IMR-90 (cell line): Measurements from ENCODE around the gene ANKIB1. TPM values are rescaled to one million over a fixed set of nuclear protein-coding genes. Genes with fewer than 3 reads are reported as not detected.

Source experiments
- ATAC-seq: fragments of 200-7000 bp; cut with Tn5 transposase; 2 replicates; pipeline ENCODE4 v1.9.1; 2020; ENCODE audit warnings: low read depth, mild to moderate bottlenecking, moderate library complexity
- BruUV-seq: library from RNA; stranded (reverse); fragments of 400-500 nt; replicated peaks from 2 replicates; lab custom pipeline; 2021; lab: Mats Ljungman, UMichigan
- CTCF ChIA-PET: fragments of 300-600 bp; formaldehyde crosslinking; extraction: SDS; loops from one replicate; lab custom pipeline; 2021; ENCODE audit warnings: antibody characterized with exemption; lab: Yijun Ruan, JAX
- POLR2A ChIA-PET: fragments of 300-600 bp; sonication (Branson Sonifier 250); formaldehyde crosslinking; loops from one replicate; lab custom pipeline; 2022; ENCODE audit warnings: antibody characterized with exemption; ENCODE audit not compliant: unreplicated experiment; lab: Charles Lee
- DNase-seq: peaks from one replicate; pipeline ENCODE4 v3.0.0; 2013
- H2AFZ ChIP-seq: replicated peaks from 2 replicates; pipeline ENCODE3; 2013; ENCODE audit warnings: low read length, mild to moderate bottlenecking; ENCODE audit not compliant: poor library complexity
- H2AK5ac ChIP-seq: 2 replicates; pipeline ENCODE4 v1.6.1; 2013; ENCODE audit warnings: low read depth, low read length, inconsistent platforms
- H2AK9ac ChIP-seq: replicated peaks from 2 replicates; pipeline ENCODE3; 2013; ENCODE audit warnings: mild to moderate bottlenecking, low read depth, low read length, moderate library complexity; ENCODE audit not compliant: poor library complexity
- H2BK120ac ChIP-seq: 2 replicates; pipeline ENCODE4 v1.6.1; 2013; ENCODE audit warnings: low read depth, low read length, inconsistent platforms
- H2BK15ac ChIP-seq: 3 replicates; pipeline ENCODE4 v1.6.1; 2013; ENCODE audit warnings: low read depth, low read length, inconsistent platforms
- H2BK20ac ChIP-seq: 2 replicates; pipeline ENCODE4 v1.6.1; 2013; ENCODE audit warnings: low read depth, mild to moderate bottlenecking, inconsistent platforms, low read length, moderate library complexity
- H2BK5ac ChIP-seq: 2 replicates; pipeline ENCODE4 v1.6.1; 2013; ENCODE audit warnings: mild to moderate bottlenecking, low read depth, low read length, inconsistent platforms; ENCODE audit not compliant: poor library complexity, severe bottlenecking
- H3K14ac ChIP-seq: replicated peaks from 2 replicates; pipeline ENCODE4 v1.6.1; 2013; ENCODE audit warnings: low read depth, low read length, inconsistent platforms
- H3K18ac ChIP-seq: 2 replicates; pipeline ENCODE4 v1.6.1; 2013; ENCODE audit warnings: low read depth, low read length, control low read depth
- H3K23ac ChIP-seq: 2 replicates; pipeline ENCODE4 v1.6.1; 2013; ENCODE audit warnings: low read depth, low read length, inconsistent platforms
- H3K27ac ChIP-seq: 2 replicates; pipeline ENCODE4 v1.5.1; 2013; ENCODE audit warnings: mild to moderate bottlenecking, control low read depth, low read length; ENCODE audit not compliant: insufficient read depth
- H3K27me3 ChIP-seq: 2 replicates; pipeline ENCODE4 v1.6.1; 2013; ENCODE audit warnings: low read length; ENCODE audit not compliant: control insufficient read depth, insufficient read depth
- H3K36me3 ChIP-seq: 2 replicates; pipeline ENCODE4 v1.6.1; 2013; ENCODE audit warnings: low read length, mixed read lengths; ENCODE audit not compliant: control insufficient read depth, insufficient read depth
- H3K4ac ChIP-seq: 2 replicates; pipeline ENCODE4 v1.6.1; 2013; ENCODE audit warnings: low read depth, low read length, inconsistent platforms
- H3K4me1 ChIP-seq: 2 replicates; pipeline ENCODE4 v1.6.1; 2013; ENCODE audit warnings: low read length, mixed read lengths; ENCODE audit not compliant: control insufficient read depth, insufficient read depth
- H3K4me2 ChIP-seq: 2 replicates; pipeline ENCODE4 v1.6.1; 2013; ENCODE audit warnings: low read depth, mild to moderate bottlenecking, control low read depth, low read length, moderate library complexity
- H3K4me3 ChIP-seq: 2 replicates; pipeline ENCODE4 v1.5.1; 2013; ENCODE audit warnings: low read depth, mild to moderate bottlenecking, control low read depth, low read length, moderate library complexity; ENCODE audit not compliant: insufficient read depth
- H3K56ac ChIP-seq: 2 replicates; pipeline ENCODE4 v1.6.1; 2013; ENCODE audit warnings: low read length, inconsistent platforms; ENCODE audit not compliant: insufficient read depth; ENCODE audit errors: extremely low read depth
- H3K79me1 ChIP-seq, 2 experiments: 2 replicates each; pipeline ENCODE4 v1.6.1; 2013; ENCODE audit warnings: low read length in 2 of 2, inconsistent platforms in 1 of 2, low read depth in 1 of 2
- H3K9ac ChIP-seq: 2 replicates; pipeline ENCODE4 v1.6.1; 2013; ENCODE audit warnings: low read depth, low read length, control low read depth
- H3K9me1 ChIP-seq: 2 replicates; pipeline ENCODE4 v1.6.1; 2013; ENCODE audit warnings: low read length, inconsistent platforms; ENCODE audit not compliant: insufficient read depth
- H3K9me3 ChIP-seq: 2 replicates; pipeline ENCODE4 v1.6.1; 2013; ENCODE audit warnings: low read length; ENCODE audit not compliant: control insufficient read depth, insufficient read depth
- H4K20me1 ChIP-seq: 2 replicates; pipeline ENCODE4 v1.6.1; 2013; ENCODE audit warnings: low read length, inconsistent platforms; ENCODE audit not compliant: insufficient read depth
- H4K5ac ChIP-seq: 2 replicates; pipeline ENCODE4 v1.6.1; 2013; ENCODE audit warnings: mild to moderate bottlenecking, low read depth, low read length, control low read depth
- H4K8ac ChIP-seq, 2 experiments: 2 replicates each; pipeline ENCODE4 v1.6.1; 2013; ENCODE audit warnings: low read depth in 2 of 2, low read length in 2 of 2, control low read depth in 1 of 2, inconsistent platforms in 1 of 2
- H4K91ac ChIP-seq: 2 replicates; pipeline ENCODE4 v1.6.1; 2013; ENCODE audit warnings: low read depth, low read length, inconsistent platforms; ENCODE audit not compliant: insufficient read depth
- MAFK ChIP-seq: IDR thresholded peaks from 2 replicates; pipeline ENCODE4 v1.6.1; 2012; ENCODE audit warnings: low read depth, low read length, improper control_type of control experiment
- RAD21 ChIP-seq: IDR thresholded peaks from 2 replicates; pipeline ENCODE4 v1.6.1; 2012; ENCODE audit warnings: low read length, improper control_type of control experiment
- whole genome bisulfite sequencing, 2 experiments: methylation state at CpG; one replicate each; pipeline versions ENCODE4 v1.1.5 to v1.1.7; 2013; ENCODE audit warnings: missing lambda C conversion rate in 2 of 2; ENCODE audit not compliant: insufficient read length in 1 of 2; ENCODE audit errors: extremely low coverage in 2 of 2; 5-methylcytosine and 5-hydroxymethylcytosine counted together
- dilution Hi-C: fragments of 300-500 bp; cut with HindIII; formaldehyde crosslinking; loops from one replicate; pipeline ENCODE4 v1.14.3; 2018; ENCODE audit warnings: low sequenced_read_pairs; ENCODE audit not compliant: unreplicated experiment
- in situ Hi-C: fragments of 300-500 bp; cut with MboI; formaldehyde crosslinking; loops from 3 replicates; pipeline ENCODE4 v1.14.3; 2019; ENCODE audit warnings: low sequenced_read_pairs, inconsistent platforms, mixed read lengths
- intact Hi-C: fragments of 100-400 bp; cut with micrococcal nuclease; formaldehyde crosslinking; loops from 2 replicates; pipeline ENCODE4 v1.10.0; 2022
- polyA plus RNA-seq, 3 experiments: library from polyadenylated mRNA; depleted of rRNA; stranded (reverse); fragments of >200 nt; gene quantifications; 2 replicates each; pipeline ENCODE4 v1.2.3, GENCODE V29; 2012; ENCODE audit warnings: low replicate concordance in 1 of 3
- total RNA-seq: library from RNA; depleted of rRNA; stranded (reverse); fragments of >200 nt; gene quantifications from 2 replicates; pipeline ENCODE4 v1.2.3, GENCODE V29; 2012
- TF ChIP-seq, protein P1 (sequence below): fragments of 150-350 bp; IDR thresholded peaks from 2 replicates; pipeline ENCODE4 v1.6.1; 2017; ENCODE audit warnings: mild to moderate bottlenecking, antibody characterized with exemption, low read length, low read depth

ANKIB1 gene
- total and polyA plus RNA-seq, 2 of the 4 experiments (the other 2 are of a cell fraction): 18.7 to 33.9 TPM

- H3K9ac ChIP-seq: no peak overlapping the region
- no peak overlapping the region for H2BK20ac ChIP-seq
- H3K79me1 ChIP-seq: peaks cover 0 to 2% of the 10 kb centered on the region in 2 experiments; a peak in 1 of 4 replicates
- H3K14ac ChIP-seq: no peak overlapping the region
- in situ Hi-C loops: no loop called here
- H3K4ac ChIP-seq: no peak overlapping the region
- no peak overlapping the region for H2BK15ac ChIP-seq
- ChIA-PET CTCF (no interaction called here), POLR2A (no interaction called here)
- H3K9me1 ChIP-seq: no peaks in the 10 kb centered on the region
- H2BK5ac ChIP-seq: no peak overlapping the region
- H4K91ac ChIP-seq: no peak overlapping the region
- H2AK5ac ChIP-seq: no peak overlapping the region
- H3K4me3 ChIP-seq: no peak overlapping the region
- no peak overlapping the region for H2BK120ac ChIP-seq
- H3K4me2 ChIP-seq: no peak overlapping the region
- no peaks in the 10 kb centered on the region for H3K4me1 ChIP-seq
- no peak overlapping the region for H3K56ac ChIP-seq
- intact Hi-C loops: no loop called here
- no peak overlapping the region for H4K8ac ChIP-seq
- no peak overlapping the region for H4K5ac ChIP-seq
- TF ChIP-seq MAFK: no peak
- no peak for TF ChIP-seq RAD21
- TF ChIP-seq, protein P1, sequence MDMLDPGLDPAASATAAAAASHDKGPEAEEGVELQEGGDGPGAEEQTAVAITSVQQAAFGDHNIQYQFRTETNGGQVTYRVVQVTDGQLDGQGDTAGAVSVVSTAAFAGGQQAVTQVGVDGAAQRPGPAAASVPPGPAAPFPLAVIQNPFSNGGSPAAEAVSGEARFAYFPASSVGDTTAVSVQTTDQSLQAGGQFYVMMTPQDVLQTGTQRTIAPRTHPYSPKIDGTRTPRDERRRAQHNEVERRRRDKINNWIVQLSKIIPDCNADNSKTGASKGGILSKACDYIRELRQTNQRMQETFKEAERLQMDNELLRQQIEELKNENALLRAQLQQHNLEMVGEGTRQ: no peak
- ATAC-seq (no peak), DNase-seq (no peak)
- no peaks in the 10 kb centered on the region for H3K9me3 ChIP-seq
- peaks cover 8% of the 10 kb centered on the region for H3K36me3 ChIP-seq
- H2AFZ ChIP-seq: no peak overlapping the region
- no peak overlapping the region for H2AK9ac ChIP-seq
- no peak overlapping the region for H3K27ac ChIP-seq
- H3K23ac ChIP-seq: no peak overlapping the region
- H3K27me3 ChIP-seq: no peaks in the 10 kb centered on the region
- no peaks in the 10 kb centered on the region for H4K20me1 ChIP-seq
- BruUV-seq: no TSS peak
- dilution Hi-C loops: no loop called here
- H3K18ac ChIP-seq: no peak overlapping the region
- no CpG with 5 or more reads among the region's 3 CpGs for WGBS, 2 experiments
Measured at GRCh38 chr7:92319243-92319642, 73.5 kb downstream of the ANKIB1 start.
